Measurements from ENCODE around the gene SRGAP2B.
"Not testable (repeated sequence)": the region's sequence is repeated elsewhere in the genome, so short reads cannot be mapped to it uniquely, and the experiment has no call there.

Gene SRGAP2B

DNA sequence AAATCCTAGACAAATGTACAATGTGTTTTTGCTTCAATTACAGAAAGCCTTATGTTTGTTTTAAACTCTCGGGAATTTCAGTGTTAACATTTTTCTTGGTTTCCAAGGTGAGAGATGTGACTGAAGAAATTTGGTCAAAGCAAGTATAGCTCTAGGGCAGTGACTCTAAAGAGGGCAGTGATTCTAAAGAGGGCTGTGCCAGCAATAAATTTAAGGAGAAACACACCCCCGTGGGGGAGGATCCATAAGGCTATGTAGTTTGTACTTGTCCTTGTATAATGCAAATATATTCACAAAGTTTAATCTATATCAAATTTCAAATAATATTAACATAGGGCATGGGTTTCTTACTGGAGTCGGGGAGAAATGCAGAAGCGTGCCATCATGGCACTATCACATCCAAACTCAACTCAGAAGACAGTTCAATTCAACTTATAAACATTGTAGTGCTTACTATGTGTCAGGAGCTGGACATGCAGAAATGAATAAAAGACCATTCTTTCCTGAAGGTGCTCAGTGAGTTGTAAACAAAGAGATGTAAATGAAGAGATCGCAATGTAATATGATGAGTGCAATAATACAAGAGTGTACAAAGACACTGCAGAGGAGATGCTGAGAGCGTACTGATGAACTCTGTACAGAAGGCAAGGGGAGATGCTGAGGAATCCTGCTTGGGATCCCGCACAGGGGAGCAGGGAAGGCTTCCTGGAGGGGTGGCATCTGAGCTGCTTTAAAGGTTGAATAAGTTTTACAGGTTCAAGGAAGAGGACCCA is 12.5 kb downstream of the SRGAP2B start:
- DNase-seq = not testable (repeated sequence)

DNA sequence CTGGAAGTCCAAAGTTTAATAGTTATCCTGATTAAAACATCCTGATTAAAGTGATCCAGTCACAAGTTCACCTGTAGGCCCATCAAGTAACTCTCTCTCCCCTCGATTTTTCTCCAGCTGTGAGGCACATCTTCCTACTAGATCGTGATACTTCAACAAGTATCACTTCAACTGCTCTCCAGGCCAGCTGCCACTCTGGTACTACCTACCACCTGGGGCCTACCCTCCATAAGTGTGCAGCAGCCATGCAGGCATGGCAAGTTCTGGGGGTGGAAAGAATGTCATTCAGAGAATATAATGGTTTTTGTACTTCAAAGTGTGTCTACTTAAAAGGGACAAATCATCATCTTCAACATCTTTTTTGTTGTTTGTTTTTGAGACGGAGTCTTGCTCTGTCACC is 14.9 kb downstream of the SRGAP2B start:
- DNase-seq = not testable (repeated sequence)

DNA sequence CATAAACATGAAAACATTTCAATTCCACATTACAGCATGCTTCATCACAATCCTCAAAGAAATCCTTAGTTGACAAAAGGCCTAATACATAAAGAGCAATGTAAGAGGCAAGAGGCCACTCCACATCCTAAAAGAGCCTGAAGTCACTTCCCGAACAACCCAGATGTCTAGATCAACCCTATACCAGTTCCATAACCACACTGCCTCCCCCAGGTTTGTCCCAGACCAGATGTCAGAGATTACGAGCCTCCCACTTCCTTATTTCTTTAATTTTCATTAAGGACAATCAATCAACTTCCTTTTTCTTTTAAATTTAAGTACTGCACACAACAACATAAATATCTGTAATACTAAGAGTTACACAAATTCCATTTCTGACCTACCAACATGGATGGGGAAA is 15.4 kb downstream of the SRGAP2B start:
- not testable (repeated sequence) for DNase-seq

DNA sequence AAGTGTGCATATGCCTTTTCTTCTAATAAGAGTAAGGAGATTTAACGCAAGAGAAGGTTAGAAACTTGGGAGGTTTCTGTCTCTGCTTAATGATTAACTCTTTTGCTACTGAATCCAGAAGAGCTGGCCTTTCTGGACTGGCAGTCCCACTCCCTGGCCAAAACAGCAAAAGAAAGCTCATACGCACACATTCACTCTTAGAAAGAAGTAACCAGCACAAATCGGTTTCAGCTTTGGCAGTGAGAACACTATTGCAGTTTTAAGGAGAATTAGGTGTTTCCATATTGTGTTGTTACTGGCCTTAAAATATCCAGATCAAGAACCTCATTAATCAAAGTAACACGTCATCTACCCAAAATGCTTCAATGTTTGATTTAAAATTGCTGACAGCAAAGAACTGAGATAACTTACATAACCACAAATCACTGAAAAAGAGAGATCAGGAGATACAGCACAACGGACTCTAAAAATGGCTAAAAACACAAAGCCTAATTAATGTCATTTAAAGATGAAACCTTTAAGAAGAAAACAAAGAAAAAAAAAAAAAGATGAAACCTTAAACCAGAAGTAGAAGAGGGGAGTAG is 16.2 kb downstream of the SRGAP2B start:
- DNase-seq = not testable (repeated sequence)

DNA sequence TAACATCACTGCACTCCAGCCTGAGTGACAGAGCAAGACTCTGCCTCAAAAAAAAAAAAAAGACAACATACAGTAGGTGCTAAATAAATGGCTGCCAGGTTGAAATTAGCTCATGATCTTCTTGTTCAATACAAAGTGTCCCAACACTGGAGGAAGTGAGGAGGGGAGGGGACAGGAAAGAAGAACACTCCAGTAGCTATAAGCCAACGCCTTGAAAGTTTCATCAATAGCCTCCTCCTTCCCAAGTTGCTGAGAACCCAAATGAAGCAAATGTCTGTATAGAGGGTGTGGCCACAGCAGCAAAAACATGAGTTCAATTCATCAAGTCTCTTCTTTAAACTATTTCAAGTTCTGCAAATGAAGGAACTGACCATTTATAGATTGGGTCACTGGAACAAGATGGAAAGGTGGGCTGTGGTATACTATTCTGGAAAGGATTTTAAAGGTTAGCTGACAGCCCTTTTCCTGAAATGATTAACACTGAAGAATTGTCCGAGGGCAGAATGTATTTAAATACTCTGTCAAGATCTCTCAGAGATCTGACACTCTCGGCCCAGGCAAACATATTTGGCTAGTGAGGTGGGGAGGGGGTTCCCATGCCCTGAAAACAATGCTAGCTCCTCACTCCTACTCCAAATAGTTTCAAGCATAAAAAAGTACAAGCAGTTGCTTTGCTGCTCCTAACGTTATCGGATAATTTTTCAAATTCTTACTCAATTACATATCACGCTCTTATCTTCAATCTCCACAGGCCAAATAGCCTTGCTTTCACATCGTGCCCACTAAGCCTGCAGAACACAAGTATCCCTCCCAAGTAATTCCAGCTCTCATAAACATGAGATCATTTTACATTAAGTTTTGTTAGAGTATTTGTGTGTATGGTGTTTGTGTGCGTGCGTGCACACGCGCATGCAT is 17.0 kb downstream of the SRGAP2B start:
- not testable (repeated sequence) for DNase-seq

DNA sequence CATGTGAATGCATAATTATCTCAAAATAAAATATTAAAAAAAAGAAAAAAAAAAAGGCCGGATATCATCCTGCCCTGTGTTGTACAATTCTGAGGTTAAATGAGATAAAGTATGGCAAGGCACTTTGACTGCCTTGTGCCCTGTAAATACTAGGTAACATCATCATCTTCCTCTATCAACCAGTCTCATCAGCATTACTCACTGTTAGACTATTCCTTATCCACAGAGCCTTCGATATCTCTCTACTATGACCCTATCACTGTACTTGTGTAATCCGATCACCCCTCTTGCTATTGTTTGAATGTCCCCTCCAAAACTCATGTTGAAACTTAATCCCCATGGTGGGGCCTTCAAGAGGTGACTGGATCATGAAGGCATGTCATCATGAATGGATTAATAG is 18.3 kb downstream of the SRGAP2B start:
- not testable (repeated sequence) for DNase-seq

DNA sequence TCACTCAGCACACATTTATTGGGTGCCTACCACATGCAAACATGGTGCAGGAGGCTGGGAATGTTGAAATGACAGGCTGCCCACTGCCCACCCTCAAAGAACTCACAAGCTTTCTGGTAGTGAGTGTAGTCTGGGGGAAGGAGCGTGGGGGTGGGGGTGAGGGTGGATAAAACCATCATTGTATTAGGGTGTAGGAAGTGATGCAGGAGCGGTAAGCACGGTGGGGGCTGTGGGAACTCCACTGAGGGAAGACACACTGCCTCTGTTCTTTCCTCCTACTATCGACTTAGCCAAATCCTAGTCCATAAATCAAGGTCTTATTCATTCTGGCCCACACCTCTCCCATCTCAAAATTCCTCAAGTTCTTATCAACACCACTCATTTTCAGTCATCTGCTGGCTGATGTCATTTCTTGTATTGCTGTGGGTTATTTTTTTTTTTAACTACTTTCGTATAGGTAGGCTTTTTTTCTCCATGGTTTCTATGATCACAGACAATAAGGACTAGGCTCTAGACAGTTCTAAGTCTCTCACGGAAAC is 21.0 kb downstream of the SRGAP2B start:
- DNase-seq = not testable (repeated sequence)

DNA sequence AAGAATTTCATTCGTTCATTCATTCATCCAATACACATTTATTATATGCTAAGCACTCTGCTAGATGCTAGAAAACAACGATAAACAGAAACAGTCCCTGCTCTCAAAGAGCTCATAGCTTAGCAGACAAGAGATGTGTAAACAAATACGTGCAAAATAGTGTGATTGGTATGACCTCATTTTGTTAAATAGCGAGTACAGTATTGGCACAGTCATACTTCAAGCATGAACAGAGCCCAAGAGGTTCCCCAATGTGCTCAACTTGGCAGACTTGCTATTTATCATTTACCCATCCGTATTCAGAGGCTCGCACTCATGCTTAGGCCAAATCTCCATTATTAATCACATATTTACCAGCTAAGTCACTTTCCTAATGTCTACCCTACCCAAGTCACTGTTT is 23.6 kb downstream of the SRGAP2B start:
- DNase-seq = not testable (repeated sequence)

DNA sequence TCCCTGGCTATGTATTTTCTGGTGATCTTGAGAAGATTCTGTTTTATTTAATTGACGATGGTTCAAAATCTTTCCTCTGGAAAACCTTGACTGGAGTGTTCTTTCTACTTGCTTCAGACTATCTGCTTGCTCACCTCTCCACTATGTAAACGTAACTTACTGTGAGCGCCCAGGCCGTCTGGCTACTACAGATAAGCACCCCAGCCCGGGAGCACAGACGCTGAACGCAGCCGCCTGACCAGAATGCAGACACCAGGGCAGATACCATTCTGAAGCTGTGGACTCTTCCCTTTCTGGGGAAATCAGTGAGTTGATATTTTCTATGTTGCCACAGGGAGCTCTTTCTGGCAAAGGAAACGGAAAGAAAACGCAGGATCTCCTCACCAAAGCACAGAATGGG is 28.6 kb downstream of the SRGAP2B start:
- DNase-seq = not testable (repeated sequence)

DNA sequence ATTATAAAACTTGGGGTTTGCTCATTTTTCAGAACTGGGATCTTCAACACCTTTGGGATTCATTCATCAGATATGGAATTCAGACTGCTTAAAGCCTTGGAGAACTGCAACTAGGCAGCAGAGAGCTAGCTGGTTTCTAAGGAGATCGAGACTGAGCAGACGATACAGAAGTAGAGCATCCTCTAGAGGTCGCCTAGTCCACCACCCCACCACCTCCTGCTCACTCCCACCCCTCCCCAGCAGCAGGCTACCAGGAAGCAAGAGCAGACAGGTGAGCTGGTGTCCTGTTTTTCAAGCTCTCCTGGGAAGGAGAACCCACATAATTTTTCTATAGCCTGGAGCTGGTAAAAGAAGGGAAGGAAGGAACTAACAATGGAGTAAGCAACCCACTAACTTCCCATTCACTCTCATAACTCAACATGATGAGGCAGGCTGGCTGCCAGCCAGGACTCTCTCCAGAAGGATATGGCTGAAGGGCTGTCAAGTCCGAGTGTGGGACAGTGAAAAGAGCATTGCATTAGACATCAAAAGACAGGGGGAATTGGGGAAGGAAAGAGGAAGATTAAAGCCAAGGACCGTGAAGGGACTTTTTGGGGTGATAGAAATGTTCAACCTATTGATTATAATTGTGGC is 29.8 kb downstream of the SRGAP2B start:
- not testable (repeated sequence) for DNase-seq

DNA sequence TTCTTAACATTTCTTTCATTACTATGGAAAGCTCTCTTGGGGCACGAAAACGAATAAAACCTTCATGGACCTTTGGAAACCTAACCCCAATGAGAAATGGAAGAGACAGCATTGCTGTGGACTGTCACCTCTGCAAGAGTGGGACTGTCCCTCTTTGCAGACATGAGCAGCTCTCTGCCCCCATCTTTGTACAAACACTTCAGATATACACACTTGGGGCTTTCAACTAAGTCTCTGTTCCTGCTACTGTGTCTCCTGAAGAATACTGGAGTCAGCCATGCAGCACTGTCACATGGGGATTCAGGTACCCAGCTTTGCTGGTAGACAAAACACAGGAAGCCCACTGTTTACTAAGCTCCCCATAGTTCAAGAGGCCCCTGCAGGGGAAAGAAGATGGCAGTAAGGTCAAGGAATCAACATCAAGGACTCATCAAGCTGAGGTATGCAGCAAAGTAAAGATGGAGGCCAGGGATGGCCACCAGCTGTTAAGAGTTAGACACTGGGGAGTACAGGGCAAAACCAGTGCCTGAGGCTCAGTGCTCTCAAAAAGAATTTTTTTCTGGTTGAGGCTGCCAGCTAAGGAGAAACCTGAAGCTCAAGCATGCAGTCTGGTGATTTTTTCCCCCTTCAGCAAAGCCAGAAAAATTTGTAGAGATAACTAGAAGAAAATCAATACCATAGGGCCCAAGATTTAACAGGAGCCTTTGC is 31.0 kb downstream of the SRGAP2B start:
- DNase-seq = not testable (repeated sequence)

DNA sequence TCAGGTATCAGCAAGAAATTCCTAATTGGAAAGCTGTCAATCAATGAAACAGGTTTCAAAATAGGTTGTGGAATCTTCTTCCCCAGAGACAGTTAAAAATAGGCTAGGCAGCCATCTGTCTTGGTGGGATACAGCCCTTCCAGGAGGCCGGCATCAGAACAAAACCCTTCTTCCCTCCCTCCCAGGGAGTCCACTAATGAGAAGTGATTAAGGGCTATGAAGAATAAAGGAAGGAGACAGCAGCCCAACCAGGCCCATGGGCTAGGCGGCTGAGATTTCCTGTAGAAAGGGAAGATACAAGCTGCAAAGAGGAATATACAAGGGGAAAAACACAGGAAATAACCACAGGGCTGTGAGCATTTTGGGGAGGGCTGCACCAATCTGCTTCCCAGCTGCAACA is 31.8 kb downstream of the SRGAP2B start:
- DNase-seq = not testable (repeated sequence)

DNA sequence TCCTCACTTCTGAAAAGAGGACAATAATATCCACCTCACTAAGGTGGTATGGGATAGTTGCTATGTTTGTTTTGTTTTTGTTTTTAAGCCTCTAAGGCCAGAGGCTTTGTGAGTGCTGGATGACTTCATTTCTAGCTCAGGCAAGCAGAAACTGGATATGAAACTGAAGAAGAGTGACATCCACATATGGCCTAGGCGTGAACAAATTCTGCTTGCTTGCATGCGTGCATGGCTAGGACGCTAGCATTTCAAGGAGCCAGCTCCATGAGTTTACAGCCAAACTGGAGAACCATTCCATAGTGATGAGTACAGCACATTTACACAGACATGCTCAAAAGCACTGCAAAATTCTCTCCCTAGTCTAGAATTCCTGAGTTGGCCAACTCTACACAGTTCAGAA is 36.9 kb downstream of the SRGAP2B start:
- DNase-seq = not testable (repeated sequence)

DNA sequence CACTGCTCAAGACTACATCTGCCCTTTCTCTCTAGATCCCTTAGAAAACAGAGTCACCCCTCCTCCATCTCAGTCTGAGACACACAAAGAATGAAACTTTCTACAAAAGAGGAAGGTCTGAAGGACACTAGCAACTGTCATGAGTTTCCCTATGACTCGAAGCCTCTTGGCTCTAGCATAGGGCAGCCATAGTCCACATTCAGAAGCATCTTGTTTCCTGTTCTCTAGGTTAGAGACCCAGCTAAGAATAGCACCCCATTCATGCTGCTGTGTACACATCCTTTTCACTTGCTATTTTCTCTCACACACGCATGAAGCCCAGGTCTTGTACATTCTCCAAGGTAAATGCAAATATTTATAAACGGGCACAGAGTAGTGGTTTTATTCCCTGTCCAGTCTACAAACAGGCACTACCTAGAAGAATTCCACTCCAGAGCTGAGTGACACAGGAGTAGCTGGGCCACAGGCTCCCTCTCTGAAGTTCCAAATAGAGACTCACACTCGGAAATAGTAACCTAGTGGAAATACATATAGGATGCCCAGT is 39.8 kb downstream of the SRGAP2B start:
- not testable (repeated sequence) for DNase-seq

DNA sequence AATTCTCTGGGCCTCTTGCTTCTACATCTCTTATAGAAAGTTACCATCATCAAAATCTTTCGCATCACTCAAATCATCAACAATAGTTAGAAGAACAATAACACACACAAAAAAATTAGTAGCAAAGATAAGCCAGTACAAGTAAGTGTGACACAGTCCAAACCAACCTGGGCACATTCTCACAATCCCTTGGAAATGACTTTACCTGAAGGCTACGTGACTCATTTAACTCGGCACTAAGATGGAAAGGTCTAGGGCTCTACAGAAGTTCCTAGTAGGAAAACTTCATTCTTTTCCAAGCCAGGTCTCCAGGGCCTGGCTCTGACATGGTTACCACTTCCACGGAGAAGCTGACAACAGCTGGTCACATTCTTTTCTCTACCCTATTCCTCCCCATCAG is 41.7 kb downstream of the SRGAP2B start:
- not testable (repeated sequence) for DNase-seq

DNA sequence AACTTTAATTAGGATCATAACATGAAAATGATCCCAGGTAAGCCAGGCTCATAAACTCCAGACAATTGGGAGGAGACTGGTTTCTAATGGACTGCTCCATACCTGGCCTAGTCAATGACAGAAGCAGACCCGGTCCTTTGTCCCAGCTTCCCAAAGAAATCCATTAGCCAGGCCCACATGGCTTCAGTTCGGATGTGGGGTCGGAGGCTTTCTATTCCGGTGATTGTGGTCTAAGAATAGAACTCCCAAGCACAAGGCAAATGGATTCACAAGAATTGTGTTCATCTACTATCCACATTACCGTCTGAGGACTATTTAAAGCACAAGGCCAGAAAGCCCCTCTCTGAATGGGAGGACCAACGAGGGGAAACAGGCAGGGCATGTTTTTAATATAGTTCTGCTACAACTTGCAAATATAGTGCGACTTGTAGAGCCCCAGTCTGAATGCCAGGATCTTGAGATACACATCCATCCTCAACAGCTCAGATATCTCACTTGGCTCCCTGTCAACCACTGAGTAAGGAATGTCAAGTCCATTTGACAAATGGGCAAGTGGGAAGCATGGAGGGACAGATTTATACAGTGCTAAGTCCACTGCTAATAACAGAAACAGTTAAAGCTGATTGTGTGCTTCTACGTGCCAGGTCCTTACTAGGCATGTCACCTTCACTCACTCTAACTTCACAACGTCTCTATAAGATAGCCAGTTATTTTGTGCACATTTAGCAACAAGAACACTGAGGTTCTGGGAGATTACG is 42.9 kb downstream of the SRGAP2B start:
- DNase-seq = not testable (repeated sequence)

DNA sequence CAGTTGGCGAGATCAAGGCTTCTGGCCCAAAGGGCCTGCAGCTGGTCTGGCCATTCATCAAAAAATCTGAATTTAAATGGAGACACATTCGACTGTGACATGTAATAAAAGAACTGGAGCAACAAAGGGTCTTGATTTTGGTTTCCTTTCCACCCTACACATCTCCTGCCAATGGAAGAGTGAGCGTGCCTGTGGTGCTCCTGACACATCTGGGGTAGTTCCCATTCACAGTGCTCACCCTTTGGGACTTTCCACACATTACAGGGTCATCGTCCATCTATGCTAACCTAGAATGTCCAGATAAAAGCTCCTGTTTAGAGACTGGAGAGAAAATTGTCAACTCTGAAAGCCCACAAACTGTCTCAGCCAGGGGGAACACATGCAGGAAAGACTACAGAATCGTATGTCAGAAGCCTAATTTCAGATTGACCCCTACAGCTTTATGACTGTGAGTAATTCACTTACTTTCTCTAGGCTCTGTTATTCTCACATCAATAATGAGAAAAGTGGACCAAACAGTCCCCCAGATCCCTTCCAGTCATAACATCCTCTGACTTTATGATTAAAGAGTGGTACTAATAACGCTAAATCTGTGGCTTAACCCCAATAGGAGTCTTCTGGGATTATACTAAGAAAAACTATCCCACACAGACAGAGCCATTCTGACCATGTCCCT is 46.8 kb downstream of the SRGAP2B start:
- not testable (repeated sequence) for DNase-seq

DNA sequence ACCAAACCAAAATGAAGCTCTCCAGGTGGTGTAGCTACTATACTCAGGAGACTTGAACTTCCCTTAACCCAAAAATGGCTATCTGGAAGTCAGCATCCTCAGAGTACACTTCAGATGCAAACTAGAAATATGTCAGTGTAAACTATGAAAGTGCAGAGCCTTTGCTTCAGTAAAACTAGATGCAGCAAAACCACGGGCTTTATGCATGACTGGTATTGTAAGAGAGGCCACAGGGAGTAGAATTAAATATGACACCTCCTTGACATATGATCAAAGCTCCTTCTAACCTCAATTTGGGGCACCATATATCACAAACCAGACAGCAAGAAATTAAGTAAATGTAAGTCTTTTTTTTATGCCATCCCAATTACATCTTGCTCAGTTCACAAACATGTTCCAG is 47.6 kb downstream of the SRGAP2B start:
- not testable (repeated sequence) for DNase-seq

DNA sequence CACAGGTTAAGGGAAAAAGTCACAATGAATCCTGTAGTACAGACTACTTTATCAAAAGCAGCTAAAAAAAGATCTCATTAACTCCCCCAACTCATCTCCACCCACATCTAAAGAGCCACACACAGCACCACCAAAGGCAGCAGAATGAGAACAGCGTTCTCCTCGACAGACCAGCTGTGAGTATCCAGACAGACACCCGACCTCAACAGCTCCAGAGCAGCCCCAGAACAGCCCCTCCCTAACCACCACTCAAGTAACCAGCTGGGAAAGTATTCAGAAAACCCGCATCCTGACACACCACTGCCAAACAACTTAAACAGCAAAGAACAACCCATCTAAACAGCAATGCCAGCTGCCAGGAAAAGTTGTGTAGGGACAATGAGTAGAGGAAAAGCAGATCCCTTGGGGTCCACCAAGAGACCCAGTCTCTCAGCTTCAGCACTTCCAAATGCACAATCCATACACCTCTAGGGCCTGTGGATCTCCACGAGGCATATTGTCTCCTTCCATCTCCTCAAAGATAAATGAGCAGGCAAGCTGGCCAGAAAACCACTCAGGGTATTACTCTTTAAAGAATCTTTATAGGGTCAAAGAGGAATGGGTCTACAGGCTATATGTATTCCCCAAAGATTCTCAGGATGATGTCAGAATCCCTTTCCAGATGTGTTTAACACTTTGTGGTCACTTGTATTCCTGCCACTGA is 49.4 kb downstream of the SRGAP2B start:
- not testable (repeated sequence) for DNase-seq

DNA sequence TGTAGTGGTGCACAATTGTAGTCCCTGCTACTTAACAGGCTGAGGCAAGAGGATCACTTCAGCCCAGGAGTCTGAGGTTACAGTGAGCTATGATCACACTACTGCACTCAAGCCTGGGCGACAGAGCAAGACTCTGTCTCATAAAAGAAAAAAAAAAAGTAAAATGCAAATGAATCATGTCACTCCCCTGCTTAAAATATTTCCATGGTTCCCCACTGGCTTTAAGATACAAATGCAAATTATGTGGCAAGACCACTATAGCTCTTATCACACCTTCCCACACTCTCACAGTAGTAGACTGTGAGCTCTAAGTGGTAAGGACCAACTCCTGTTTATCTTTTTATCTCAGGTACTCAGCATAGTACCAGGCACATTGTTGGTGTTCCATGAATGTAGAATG is 53.6 kb downstream of the SRGAP2B start:
- not testable (repeated sequence) for DNase-seq

All from NCI-H446 (cell line).